DMS 273 (cell line): ENCODE measurements around the gene SGCA.

Source experiments
- DNase-seq: peaks from one replicate; lab custom pipeline; 2025; ENCODE audit not compliant: unreplicated experiment; lab: John Stamatoyannopoulos, UW

SGCA gene

GRCh38 chr17:50192618-50193291 is 26.9 kb downstream of the SGCA start:
- DNase-seq, result no peak

DNA sequence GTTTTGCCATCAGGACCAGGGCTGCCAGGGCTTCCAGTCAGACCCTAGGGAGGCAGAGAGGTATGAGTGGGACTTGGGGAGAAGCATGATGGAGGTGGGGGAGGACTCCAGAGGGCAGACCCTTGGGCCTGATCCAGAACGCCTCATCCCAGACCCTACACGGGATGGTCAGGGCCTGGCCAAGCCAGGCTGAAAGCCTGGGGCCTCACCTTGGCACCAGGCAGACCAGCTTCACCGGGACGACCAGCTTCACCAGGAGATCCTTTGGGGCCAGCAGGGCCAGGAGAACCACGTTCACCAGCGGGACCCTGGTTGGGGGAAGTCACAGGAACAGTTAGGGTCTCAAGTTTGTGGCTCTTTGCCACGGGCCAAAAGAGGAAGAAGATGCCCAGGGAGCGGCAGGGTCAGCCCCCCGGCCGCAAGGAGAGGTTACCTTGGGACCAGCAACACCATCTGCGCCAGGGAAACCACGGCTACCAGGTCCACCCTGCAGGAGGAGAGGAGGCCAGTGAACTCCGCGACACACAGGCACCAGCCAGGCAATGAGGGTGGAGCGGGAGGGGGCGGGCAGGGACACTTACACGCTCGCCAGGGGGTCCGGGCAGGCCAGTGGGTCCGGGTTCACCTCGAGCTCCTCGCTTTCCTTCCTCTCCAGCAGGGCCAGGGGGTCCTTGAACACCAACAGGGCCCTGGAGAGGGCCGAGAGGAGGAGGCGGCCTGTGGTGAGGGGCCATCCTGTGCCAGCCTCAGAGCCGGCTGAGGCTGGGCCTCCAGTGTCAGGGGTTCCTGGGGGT is 28.5 kb downstream of the SGCA start:
- DNase-seq, result no peak

GRCh38 chr17:50194934-50195865 is 29.4 kb downstream of the SGCA start:
- peak; percentile 41 for DNase-seq

GRCh38 chr17:50196036-50196435 is 30.2 kb downstream of the SGCA start:
- no peak for DNase-seq

GRCh38 chr17:50196826-50197225 is 31.0 kb downstream of the SGCA start:
- DNase-seq, result no peak

GRCh38 chr17:50198026-50198669 is 32.3 kb downstream of the SGCA start:
- peak; percentile 87 for DNase-seq

DNA sequence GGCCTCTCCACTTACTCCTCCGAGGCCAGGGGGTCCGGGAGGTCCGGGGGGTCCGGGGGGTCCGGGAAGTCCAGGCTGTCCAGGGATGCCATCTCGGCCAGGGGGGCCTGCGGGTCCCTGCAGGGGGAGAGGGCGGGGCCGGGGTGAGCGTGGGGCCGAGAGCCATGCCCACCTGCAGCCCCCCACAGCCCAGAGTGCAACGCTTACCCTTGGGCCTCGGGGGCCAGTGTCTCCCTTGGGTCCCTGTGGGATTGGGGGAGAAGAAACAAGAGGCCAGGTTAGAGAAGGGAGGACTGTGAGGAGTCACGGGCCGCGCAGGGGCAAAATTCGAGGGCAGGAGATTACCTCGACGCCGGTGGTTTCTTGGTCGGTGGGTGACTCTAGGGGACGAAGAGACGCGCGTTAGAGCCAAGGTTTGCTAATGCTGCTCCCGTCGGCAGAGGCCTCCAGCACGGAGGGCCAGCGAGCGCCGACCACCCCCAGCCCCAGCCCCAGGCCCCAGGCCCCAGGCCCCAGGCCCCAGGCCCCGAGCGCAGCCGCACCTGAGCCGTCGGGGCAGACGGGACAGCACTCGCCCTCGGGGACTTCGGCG is 33.5 kb downstream of the SGCA start:
- no peak for DNase-seq

- DNase-seq, result peak; percentile 90
These were observed 34.1 kb downstream of the SGCA start for GRCh38 chr17:50199803-50200456.

DNA sequence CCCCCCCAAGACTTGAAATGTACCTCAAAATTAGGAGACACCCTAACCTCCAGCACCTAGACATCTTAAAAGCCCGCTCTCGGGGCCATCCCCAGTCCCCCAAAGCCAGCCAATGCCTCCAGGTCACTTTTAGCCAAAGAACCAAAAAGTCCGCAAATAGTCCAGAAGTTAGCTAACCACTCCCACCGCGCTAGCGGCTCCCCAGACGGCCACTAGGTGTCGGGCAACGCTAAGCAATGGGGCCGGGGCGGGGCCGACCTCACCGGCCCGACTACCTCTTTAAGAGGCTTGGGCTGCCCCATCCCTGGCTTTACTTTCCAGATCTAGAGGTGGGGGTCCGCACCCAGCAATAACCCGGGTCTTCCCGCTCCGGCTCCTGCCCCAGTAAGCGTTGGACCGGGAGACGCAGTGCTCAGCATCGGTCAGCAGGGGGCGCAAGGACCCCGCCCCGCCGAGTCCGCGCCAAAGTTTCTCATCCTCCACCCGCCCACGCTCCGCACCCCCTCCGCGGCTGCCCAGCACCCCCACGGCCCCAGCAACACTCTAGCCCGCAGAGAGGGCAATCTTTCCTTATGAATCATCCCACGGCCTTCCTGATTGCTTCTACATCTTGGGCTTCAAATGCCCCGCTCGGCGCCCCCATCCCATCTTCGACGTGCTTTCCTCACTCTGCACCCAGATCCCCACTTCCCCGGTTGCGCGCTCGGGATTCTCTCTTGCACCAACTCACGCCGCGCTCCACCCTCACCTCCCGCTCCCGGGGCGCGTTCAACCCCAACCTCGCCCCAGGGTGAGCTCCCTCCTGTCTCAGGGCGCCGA is 34.9 kb downstream of the SGCA start:
- peak; percentile 93 for DNase-seq

- DNase-seq, result no peak
These were observed 35.6 kb downstream of the SGCA start, which contains the start of gene COL1A1 for GRCh38 chr17:50201276-50201854. TSS of gene COL1A1 (minus strand) at chr17:50201631. CDS start at chr17:50201513, 118 bp downstream.

GRCh38 chr17:50203086-50203485 is 37.3 kb downstream of the SGCA start:
- no peak for DNase-seq

- no peak for DNase-seq
These were observed 38.0 kb downstream of the SGCA start for GRCh38 chr17:50203604-50204345.

DNA sequence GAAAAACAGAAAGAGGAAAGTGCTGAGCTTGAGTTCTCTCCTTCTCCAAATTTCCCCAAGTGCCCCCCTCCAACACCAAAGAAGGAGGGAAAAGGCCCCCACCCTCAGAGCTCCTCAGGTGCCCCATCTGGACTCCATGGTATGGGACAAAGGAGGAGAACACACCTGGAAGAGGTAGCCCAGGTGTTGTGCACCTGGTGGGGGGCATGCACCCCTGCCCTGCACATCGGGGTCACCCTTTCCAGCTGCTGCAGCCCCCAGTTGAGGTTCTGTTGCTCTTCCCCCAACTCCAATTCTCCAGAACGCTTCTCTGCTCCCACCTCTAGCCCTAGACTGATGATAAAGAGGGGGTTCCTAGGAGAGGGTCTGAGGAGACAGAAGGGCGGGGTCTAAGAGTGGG is 38.6 kb downstream of the SGCA start:
- no peak for DNase-seq

DNA sequence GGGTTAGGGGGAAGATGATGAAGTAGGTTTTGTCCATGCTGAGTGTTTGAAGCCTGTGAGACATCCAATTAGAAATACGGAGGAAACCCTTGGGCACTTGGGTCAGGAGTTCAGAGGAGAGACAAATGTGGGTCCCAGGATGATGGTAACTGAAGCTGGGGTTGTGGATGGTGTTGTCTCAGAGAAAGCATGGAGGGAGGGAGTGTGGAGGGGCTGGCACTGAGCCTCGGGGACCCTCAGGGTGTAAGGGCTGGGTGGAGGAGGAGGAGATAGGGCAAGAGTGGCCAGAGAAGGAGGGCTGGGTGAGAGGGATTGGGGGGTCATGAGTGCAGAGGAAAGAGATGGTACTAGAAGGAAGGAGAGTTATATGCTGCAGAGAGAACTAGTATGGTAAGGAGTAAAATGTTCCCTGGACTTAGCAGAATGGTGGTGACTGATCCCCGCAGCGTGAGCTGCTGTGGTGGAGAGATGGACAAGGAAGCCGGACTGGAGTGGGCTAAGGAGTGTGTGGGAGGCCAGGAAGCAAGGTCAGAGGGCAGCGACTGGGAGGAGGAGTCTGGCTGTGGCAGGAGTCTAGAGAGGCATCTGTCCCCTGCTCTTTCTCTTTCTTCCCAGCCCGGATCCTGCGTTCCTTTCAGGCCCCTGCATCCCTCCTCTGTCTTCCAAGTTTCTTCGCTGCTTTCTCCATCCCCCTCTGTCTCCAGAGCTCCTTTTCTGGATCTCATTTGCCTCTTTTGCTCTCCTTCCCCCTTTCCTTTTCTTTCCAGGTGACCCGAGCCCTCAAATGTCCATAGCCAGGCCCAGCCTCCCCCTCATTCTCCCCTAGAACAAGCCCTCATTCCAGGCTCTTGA is 39.5 kb downstream of the SGCA start:
- DNase-seq, result no peak

DNA sequence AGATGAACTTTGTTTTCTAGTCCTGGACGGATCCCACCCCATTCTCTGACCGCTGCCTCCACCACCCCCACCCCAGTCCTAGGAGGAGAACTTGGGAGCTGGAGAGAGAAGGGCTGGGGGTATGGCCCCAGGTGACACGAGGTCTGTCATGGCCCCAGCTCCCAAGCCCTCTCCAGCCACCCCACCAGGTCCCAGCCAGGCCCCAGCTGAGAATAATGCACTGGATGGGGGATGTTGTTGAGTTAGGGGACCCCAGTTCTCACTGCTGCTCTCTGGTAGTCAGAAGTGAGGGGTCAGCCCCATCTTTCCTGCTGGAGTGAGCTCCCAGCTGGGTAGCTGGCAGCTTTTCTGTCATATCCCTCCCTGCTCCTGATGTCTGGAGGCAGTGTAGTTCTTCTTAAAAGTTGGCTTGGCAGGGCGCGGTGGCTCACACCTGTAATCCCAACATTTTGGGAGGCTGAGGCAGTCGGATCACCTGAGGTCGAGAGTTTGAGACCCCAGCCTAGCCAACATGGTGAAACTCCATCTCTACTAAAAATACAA is 40.2 kb downstream of the SGCA start:
- no peak for DNase-seq

- DNase-seq, result peak; percentile 90
These were observed 40.9 kb downstream of the SGCA start for GRCh38 chr17:50206604-50207293.
